IPS-15b (cell line): ENCODE data around the gene PARP16.

Source experiments
- H3K27me3 ChIP-seq: one replicate; pipeline ENCODE4 v1.6.1; 2013; ENCODE audit warnings: low read length; ENCODE audit not compliant: control insufficient read depth, insufficient read depth
- H3K36me3 ChIP-seq: one replicate; pipeline ENCODE4 v1.6.1; 2013; ENCODE audit warnings: low read length; ENCODE audit not compliant: control insufficient read depth, insufficient read depth
- H3K4me1 ChIP-seq: one replicate; pipeline ENCODE4 v1.6.1; 2013; ENCODE audit warnings: mild to moderate bottlenecking, low read length; ENCODE audit not compliant: control insufficient read depth, insufficient read depth
- H3K4me3 ChIP-seq: one replicate; pipeline ENCODE4 v1.5.1; 2013; ENCODE audit warnings: low read depth, low read length
- H3K9ac ChIP-seq: one replicate; pipeline ENCODE4 v1.6.1; 2013; ENCODE audit warnings: low read depth, mild to moderate bottlenecking, low read length
- H3K9me3 ChIP-seq: one replicate; pipeline ENCODE4 v1.6.1; 2013; ENCODE audit warnings: mild to moderate bottlenecking, low read length; ENCODE audit not compliant: control insufficient read depth, insufficient read depth

The PARP16 gene

GRCh38 chr15:65329288-65329983 is 42.8 kb upstream of the PARP16 start:
- Histone ChIP-seq H3K9me3 (no peaks in the 10 kb centered on the region), H3K27me3 (no peaks in the 10 kb centered on the region), H3K4me1 (peaks cover 7% of the 10 kb centered on the region), H3K36me3 (peaks cover 5% of the 10 kb centered on the region), H3K9ac (no peak overlapping the region), H3K4me3 (no peak overlapping the region)

GRCh38 chr15:65328506-65329287 is 42.0 kb upstream of the PARP16 start:
- Histone ChIP-seq H3K4me1 (peaks cover 6% of the 10 kb centered on the region), H3K9me3 (no peaks in the 10 kb centered on the region), H3K27me3 (no peaks in the 10 kb centered on the region), H3K4me3 (no peak overlapping the region), H3K9ac (no peak overlapping the region), H3K36me3 (peaks cover 5% of the 10 kb centered on the region)

- peaks cover 3% of the 10 kb centered on the region for H3K4me1 ChIP-seq
- peaks cover 5% of the 10 kb centered on the region for H3K36me3 ChIP-seq
- H3K9ac ChIP-seq = no peak overlapping the region
- H3K9me3 ChIP-seq = no peaks in the 10 kb centered on the region
- H3K27me3 ChIP-seq = no peaks in the 10 kb centered on the region
- no peak overlapping the region for H3K4me3 ChIP-seq
Observed at GRCh38 chr15:65327651-65328393, 41.1 kb upstream of the PARP16 start.

- peaks cover 3% of the 10 kb centered on the region for H3K4me1 ChIP-seq
- H3K36me3 ChIP-seq = peaks cover 5% of the 10 kb centered on the region
- H3K9me3 ChIP-seq = no peaks in the 10 kb centered on the region
- no peaks in the 10 kb centered on the region for H3K27me3 ChIP-seq
- no peak overlapping the region for H3K9ac ChIP-seq
- no peak overlapping the region for H3K4me3 ChIP-seq
Observed at GRCh38 chr15:65326818-65327217, 40.1 kb upstream of the PARP16 start.

- H3K36me3 ChIP-seq = no peaks in the 10 kb centered on the region
- H3K27me3 ChIP-seq = no peaks in the 10 kb centered on the region
- peaks cover 3% of the 10 kb centered on the region for H3K4me1 ChIP-seq
- H3K9ac ChIP-seq = no peak overlapping the region
- H3K4me3 ChIP-seq = no peak overlapping the region
- no peaks in the 10 kb centered on the region for H3K9me3 ChIP-seq
Observed at GRCh38 chr15:65326117-65326526, 39.4 kb upstream of the PARP16 start.

- H3K9me3 ChIP-seq = no peaks in the 10 kb centered on the region
- no peak overlapping the region for H3K4me3 ChIP-seq
- H3K27me3 ChIP-seq = no peaks in the 10 kb centered on the region
- H3K9ac ChIP-seq = no peak overlapping the region
- no peaks in the 10 kb centered on the region for H3K36me3 ChIP-seq
- H3K4me1 ChIP-seq = peaks cover 3% of the 10 kb centered on the region
Observed at GRCh38 chr15:65323071-65323511, 36.4 kb upstream of the PARP16 start.

- Histone ChIP-seq H3K4me3 (no peak overlapping the region), H3K9me3 (no peaks in the 10 kb centered on the region)
Observed at GRCh38 chr15:65318870-65319356, 32.2 kb upstream of the PARP16 start.

GRCh38 chr15:65312400-65312916 is 25.8 kb upstream of the PARP16 start:
- no peaks in the 10 kb centered on the region for H3K36me3 ChIP-seq
- H3K9ac ChIP-seq = no peak overlapping the region
- H3K4me1 ChIP-seq = no peaks in the 10 kb centered on the region
- H3K4me3 ChIP-seq = no peak overlapping the region
- no peaks in the 10 kb centered on the region for H3K27me3 ChIP-seq
- no peaks in the 10 kb centered on the region for H3K9me3 ChIP-seq

More at GRCh38 chr15:65318870-65319356, 32.2 kb upstream of the PARP16 start:
- Histone ChIP-seq H3K36me3 (no peaks in the 10 kb centered on the region), H3K9ac (no peak overlapping the region), H3K4me1 (no peaks in the 10 kb centered on the region), H3K27me3 (no peaks in the 10 kb centered on the region)

GRCh38 chr15:65311760-65312159 is 25.1 kb upstream of the PARP16 start:
- Histone ChIP-seq H3K4me1 (no peaks in the 10 kb centered on the region), H3K9ac (no peak overlapping the region), H3K4me3 (no peak overlapping the region), H3K27me3 (no peaks in the 10 kb centered on the region), H3K36me3 (no peaks in the 10 kb centered on the region), H3K9me3 (no peaks in the 10 kb centered on the region)

GRCh38 chr15:65310431-65311137 is 23.9 kb upstream of the PARP16 start:
- no peak overlapping the region for H3K9ac ChIP-seq

GRCh38 chr15:65309882-65310418 is 23.3 kb upstream of the PARP16 start:
- Histone ChIP-seq H3K4me3 (no peak overlapping the region), H3K36me3 (no peaks in the 10 kb centered on the region), H3K27me3 (no peaks in the 10 kb centered on the region), H3K4me1 (no peaks in the 10 kb centered on the region), H3K9ac (no peak overlapping the region), H3K9me3 (no peaks in the 10 kb centered on the region)

More at GRCh38 chr15:65310431-65311137, 23.9 kb upstream of the PARP16 start:
- Histone ChIP-seq H3K36me3 (no peaks in the 10 kb centered on the region), H3K4me1 (no peaks in the 10 kb centered on the region), H3K27me3 (no peaks in the 10 kb centered on the region), H3K9me3 (no peaks in the 10 kb centered on the region), H3K4me3 (no peak overlapping the region)
